Body of pancreas (tissue), 4 donors: ENCODE results near the gene DDO. TPM values are rescaled to one million over a fixed set of nuclear protein-coding genes. Genes with fewer than 3 reads are reported as not detected.

ENCODE experiments used
- ATAC-seq: fragments of 150-250 bp; one replicate; pipeline ENCODE4 v1.9.1; 2016
- DNase-seq, 4 donors: peaks; one replicate each; pipeline ENCODE4 v3.0.0-alpha.2; 2019
- H3K27ac ChIP-seq, 4 donors: fragments of 200-600 bp; sonication (generic); 1 replicate in 3 of 4; 2 replicates in 1 of 4; pipeline versions ENCODE4 v1.5.1 to v1.6.1; 2016 to 2019; ENCODE audit warnings: mild to moderate bottlenecking in 1 of 4, mixed read lengths in 1 of 4, moderate library complexity in 1 of 4
- H3K27me3 ChIP-seq, 2 donors: fragments of 200-600 bp; sonication (generic); one replicate each; pipeline ENCODE4 v1.6.0; 2016; ENCODE audit warnings: mild to moderate bottlenecking in 1 of 2
- H3K36me3 ChIP-seq, 2 donors: fragments of 200-600 bp; sonication (generic); replicated peaks in 1 of 2; 2 replicates each; pipeline ENCODE4 v1.5.1; 2016; ENCODE audit warnings: low read depth in 2 of 2; ENCODE audit not compliant: insufficient read depth in 1 of 2
- H3K4me1 ChIP-seq: fragments of 200-600 bp; sonication (generic); one replicate; pipeline ENCODE4 v1.6.0; 2016
- H3K4me3 ChIP-seq, 2 donors: fragments of 200-600 bp; sonication (generic); 1 replicate in 1 of 2; 2 replicates in 1 of 2; pipeline ENCODE4 v1.5.1; 2016 to 2019
- H3K9me3 ChIP-seq, 3 donors: fragments of 200-600 bp; sonication (generic); 1 replicate in 2 of 3; 2 replicates in 1 of 3; pipeline ENCODE4 v1.5.1; 2016
- POLR2A ChIP-seq, 3 donors: fragments of 450-650 bp; IDR thresholded peaks; one replicate each; pipeline ENCODE4 v1.6.1; 2016; ENCODE audit warnings: antibody characterized with exemption in 3 of 3, mild to moderate bottlenecking in 2 of 3
- WGBS, 2 donors: methylation state at CpG; one replicate each; pipeline ENCODE4 v1.1.5; 2017; 5-methylcytosine and 5-hydroxymethylcytosine counted together
- intact Hi-C: fragments of 100-400 bp; cut with DNase I; formaldehyde crosslinking; loops from one replicate; pipeline ENCODE4 v1.15.1; 2023
- total RNA-seq, 2 donors: library from RNA; depleted of rRNA; stranded (reverse); fragments of >200 nt; gene quantifications; one replicate each; pipeline ENCODE4 v1.1.0, GENCODE V29; 2016
- TF ChIP-seq, protein P1 (sequence below), 7 experiments: fragments of 450-650 bp in 4 of 7; fragments of 200-600 bp in 3 of 7; sonication (generic) in 3 of 7; IDR thresholded peaks; one replicate each; pipeline ENCODE4 v1.5.1; 2016 to 2019; ENCODE audit warnings: antibody characterized with exemption in 7 of 7

Gene DDO
- total RNA-seq, 2 donors from 2014 or later, result 1.3 TPM; not detected in 1

DNA sequence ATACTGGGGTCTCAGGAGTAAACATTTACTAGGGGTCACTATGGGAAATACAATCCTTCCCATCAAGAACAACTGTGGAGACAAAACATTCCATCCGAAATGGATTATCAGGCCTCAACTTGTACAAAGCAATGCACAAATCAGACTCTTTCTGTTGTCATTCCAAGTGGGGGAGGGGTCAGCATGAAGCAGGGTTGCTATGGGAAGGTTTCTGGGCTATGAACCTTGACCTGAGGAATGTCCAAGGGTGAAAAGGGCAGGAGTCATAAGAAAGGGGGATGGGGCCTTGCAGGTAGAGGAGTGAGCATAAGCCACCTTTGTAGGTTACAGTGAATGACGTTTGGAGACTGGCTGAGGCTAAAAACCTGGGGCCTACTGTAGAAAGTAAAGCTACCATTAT, 60.4 kb downstream of the DDO start:
- H3K9me3 ChIP-seq, result no peaks in the 10 kb centered on the region
- no peaks in the 10 kb centered on the region for H3K27me3 ChIP-seq
- intact Hi-C loops, result no loop called here
- H3K36me3 ChIP-seq, result no peaks in the 10 kb centered on the region
- DNase-seq (no peak), ATAC-seq (no peak)
- no peak overlapping the region for H3K27ac ChIP-seq
- H3K4me3 ChIP-seq, result no peak overlapping the region
- peaks cover 33% of the 10 kb centered on the region for H3K4me1 ChIP-seq
- WGBS, 2 donors, result 70 to 76% methylated on average over 2 of the region's 2 CpGs
- TF ChIP-seq, protein P1, sequence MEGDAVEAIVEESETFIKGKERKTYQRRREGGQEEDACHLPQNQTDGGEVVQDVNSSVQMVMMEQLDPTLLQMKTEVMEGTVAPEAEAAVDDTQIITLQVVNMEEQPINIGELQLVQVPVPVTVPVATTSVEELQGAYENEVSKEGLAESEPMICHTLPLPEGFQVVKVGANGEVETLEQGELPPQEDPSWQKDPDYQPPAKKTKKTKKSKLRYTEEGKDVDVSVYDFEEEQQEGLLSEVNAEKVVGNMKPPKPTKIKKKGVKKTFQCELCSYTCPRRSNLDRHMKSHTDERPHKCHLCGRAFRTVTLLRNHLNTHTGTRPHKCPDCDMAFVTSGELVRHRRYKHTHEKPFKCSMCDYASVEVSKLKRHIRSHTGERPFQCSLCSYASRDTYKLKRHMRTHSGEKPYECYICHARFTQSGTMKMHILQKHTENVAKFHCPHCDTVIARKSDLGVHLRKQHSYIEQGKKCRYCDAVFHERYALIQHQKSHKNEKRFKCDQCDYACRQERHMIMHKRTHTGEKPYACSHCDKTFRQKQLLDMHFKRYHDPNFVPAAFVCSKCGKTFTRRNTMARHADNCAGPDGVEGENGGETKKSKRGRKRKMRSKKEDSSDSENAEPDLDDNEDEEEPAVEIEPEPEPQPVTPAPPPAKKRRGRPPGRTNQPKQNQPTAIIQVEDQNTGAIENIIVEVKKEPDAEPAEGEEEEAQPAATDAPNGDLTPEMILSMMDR (IDR thresholded peaks at IDR 0.05), result no peak
- TF ChIP-seq POLR2A (IDR thresholded peaks at IDR 0.05), result no peak

DNA sequence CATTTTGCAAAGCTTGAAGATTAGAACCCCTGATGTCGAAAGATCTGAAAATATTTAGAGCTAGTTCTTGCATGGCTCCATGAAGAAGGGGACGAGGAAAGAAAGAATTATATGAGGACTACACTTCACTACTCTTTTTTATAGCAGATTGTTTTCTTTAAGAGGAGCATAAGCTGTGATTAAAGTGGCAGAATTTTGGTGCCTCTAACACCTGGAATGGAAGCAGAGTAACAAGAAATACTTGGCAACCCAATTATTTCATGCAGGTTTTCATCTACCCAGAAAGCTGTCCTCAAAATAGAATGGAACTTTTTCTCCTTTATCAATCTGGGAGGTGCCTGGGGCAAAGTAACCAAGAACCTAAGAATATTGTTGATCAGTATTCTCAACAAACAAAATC, 61.2 kb downstream of the DDO start:
- TF ChIP-seq, protein P1 (IDR thresholded peaks at IDR 0.05), result no peak
- TF ChIP-seq POLR2A (IDR thresholded peaks at IDR 0.05), result no peak
- Histone ChIP-seq H3K4me1 (peaks cover 29% of the 10 kb centered on the region), H3K27ac (no peak overlapping the region), H3K36me3 (no peaks in the 10 kb centered on the region), H3K27me3 (no peaks in the 10 kb centered on the region), H3K9me3 (no peaks in the 10 kb centered on the region), H3K4me3 (no peak overlapping the region)
- 84 to 93% methylated on average over 2 of the region's 2 CpGs for WGBS, 2 donors
- DNase-seq, result no peak
- no peak for ATAC-seq
- intact Hi-C loops, result no loop called here

DNA sequence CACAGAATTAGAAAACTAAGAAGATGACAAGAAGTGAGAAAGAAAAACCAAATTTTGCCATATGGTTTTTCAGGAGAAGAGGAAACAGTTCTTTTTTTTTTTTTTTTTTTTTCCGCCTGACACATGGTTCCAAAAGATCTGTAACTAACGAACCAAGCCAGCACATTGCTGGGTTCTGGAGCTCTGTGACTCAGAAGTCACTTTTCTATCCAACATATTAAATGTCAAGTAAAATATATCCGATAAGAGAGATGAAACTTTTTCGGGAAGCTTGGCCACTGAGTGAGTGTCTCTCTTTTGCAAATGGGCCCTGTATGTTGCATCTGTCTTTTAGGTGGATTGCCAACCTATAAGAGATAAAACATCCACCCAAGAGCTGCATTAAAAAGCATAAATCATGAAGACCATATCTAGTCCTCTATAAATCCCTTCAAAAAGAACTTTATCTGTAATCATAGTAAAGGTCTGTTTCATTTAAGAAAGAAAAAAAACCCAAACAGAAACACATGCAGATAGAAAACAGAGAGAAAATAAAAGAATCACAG, 61.8 kb downstream of the DDO start:
- DNase-seq (no peak), ATAC-seq (no peak)
- no peaks in the 10 kb centered on the region for H3K27me3 ChIP-seq
- peaks cover 23% of the 10 kb centered on the region for H3K4me1 ChIP-seq
- 74 to 81% methylated on average over 4 of the region's 4 CpGs for WGBS, 2 donors
- H3K4me3 ChIP-seq, result no peak overlapping the region
- H3K9me3 ChIP-seq, result no peaks in the 10 kb centered on the region
- no peaks in the 10 kb centered on the region for H3K36me3 ChIP-seq
- intact Hi-C loops, result no loop called here
- H3K27ac ChIP-seq, result no peak overlapping the region
- TF ChIP-seq, protein P1 (IDR thresholded peaks at IDR 0.05), result no peak
- TF ChIP-seq POLR2A (IDR thresholded peaks at IDR 0.05), result no peak

DNA sequence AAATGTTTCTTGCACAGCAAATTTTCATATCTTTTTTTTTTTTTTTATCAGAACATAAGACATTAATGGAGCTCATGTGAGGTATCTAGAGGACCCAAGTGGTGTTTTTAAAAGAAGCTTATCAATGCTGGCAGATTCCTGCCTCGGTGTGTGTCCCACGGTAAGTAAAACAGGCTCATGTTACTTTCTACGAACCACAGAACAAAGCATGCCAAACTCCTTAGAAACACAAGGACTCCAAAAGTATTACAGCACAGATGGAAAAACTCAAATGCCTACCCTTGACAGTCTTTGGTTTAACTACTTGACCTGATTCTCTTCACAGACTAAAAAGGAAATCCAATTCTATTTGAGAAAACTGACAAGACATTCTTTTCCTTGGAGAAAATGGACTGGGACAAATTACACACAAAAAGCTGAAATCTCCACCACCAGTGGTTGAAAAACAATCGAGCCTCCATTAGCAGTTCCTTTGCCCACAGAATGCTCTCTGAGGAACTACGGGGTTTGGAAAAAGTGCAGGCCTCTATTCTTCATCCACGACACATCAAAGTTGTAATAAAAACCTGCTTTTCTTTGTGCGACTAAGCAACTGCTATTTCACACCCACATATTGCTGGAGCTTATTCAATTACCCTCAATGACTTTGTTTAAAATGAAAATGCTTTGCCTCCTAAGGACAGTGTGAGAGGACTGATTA, 62.7 kb downstream of the DDO start:
- no peak overlapping the region for H3K4me3 ChIP-seq
- H3K9me3 ChIP-seq, result no peaks in the 10 kb centered on the region
- TF ChIP-seq, protein P1 (IDR thresholded peaks at IDR 0.05), result no peak
- no peak for TF ChIP-seq POLR2A (IDR thresholded peaks at IDR 0.05)
- H3K27me3 ChIP-seq, result no peaks in the 10 kb centered on the region
- intact Hi-C loops, result no loop called here
- H3K36me3 ChIP-seq, result no peaks in the 10 kb centered on the region
- H3K27ac ChIP-seq, result no peak overlapping the region
- 72 to 74% methylated on average over 7 of the region's 7 CpGs for WGBS, 2 donors
- DNase-seq (no peak), ATAC-seq (no peak)
- H3K4me1 ChIP-seq, result peaks cover 19% of the 10 kb centered on the region

DNA sequence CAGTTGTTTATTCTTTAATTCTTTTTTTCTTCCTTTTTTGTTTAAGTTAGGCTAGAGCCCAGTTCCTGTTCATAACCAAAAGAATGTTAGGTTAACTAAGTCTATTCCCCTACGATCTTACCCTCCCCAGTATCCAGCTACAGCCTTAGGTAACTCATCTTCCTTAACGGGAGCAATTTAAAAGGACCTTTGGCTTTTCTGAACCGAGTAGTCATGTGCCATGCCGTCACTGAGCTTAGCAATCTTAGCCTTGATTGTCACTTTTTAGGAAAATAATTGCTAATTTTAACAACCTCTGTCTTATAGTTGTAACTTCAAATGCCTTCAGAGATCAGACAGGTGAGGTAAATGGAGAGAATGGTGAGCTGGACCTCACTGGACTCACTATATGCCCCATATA, 63.4 kb downstream of the DDO start:
- no peak overlapping the region for H3K4me3 ChIP-seq

More for the DNA sequence above, 63.4 kb downstream of the DDO start:
- intact Hi-C loops, result no loop called here
- H3K27ac ChIP-seq, result no peak overlapping the region
- H3K36me3 ChIP-seq, result no peaks in the 10 kb centered on the region
- no peak for ATAC-seq
- no peak for TF ChIP-seq POLR2A (IDR thresholded peaks at IDR 0.05)
- TF ChIP-seq, protein P1 (IDR thresholded peaks at IDR 0.05), result no peak
- H3K27me3 ChIP-seq, result no peaks in the 10 kb centered on the region
- DNase-seq, result no peak
- H3K9me3 ChIP-seq, result no peaks in the 10 kb centered on the region
- 83 to 88% methylated on average over 4 of the region's 4 CpGs for whole genome bisulfite sequencing, 2 donors
- H3K4me1 ChIP-seq, result peaks cover 12% of the 10 kb centered on the region
